Type B pancreatic cell (in vitro differentiated cells): ENCODE data around the gene OXCT2. TPM values are rescaled to one million over a fixed set of nuclear protein-coding genes. Genes with fewer than 3 reads are reported as not detected.

ENCODE experiments used
- DNase-seq: peaks from one replicate; pipeline ENCODE4 v3.0.0; 2021; ENCODE audit warnings: mixed read lengths; ENCODE audit not compliant: unreplicated experiment; ENCODE audit errors: extremely low spot score
- H3K27ac Mint-ChIP-seq: 2 replicates; pipeline ENCODE4 v1.8.0; 2021; ENCODE audit warnings: mild to moderate bottlenecking, mixed read lengths
- H3K27me3 Mint-ChIP-seq: 2 replicates; pipeline ENCODE4 v1.8.0; 2021; ENCODE audit warnings: mixed read lengths
- H3K36me3 Mint-ChIP-seq: 2 replicates; pipeline ENCODE4 v1.8.0; 2021; ENCODE audit warnings: mixed read lengths
- H3K4me1 Mint-ChIP-seq: one replicate; pipeline ENCODE4 v1.8.0; 2021; ENCODE audit warnings: mixed read lengths; ENCODE audit not compliant: unreplicated experiment
- H3K4me3 Mint-ChIP-seq: 2 replicates; pipeline ENCODE4 v1.8.0; 2021; ENCODE audit warnings: mild to moderate bottlenecking, mixed read lengths
- H3K9me3 Mint-ChIP-seq: 2 replicates; pipeline ENCODE4 v1.8.0; 2021; ENCODE audit warnings: mixed read lengths
- CTCF ChIP-seq: fragments of 200-600 bp; sonication (generic); conservative IDR thresholded peaks from 2 replicates; pipeline ENCODE4 v1.5.0; 2021; ENCODE audit warnings: antibody characterized with exemption, mild to moderate bottlenecking
- total RNA-seq: library from RNA; stranded (reverse); gene quantifications from 2 replicates; pipeline ENCODE4 v1.2.1, GENCODE V29; 2021; ENCODE audit warnings: low replicate concordance

OXCT2 gene
- total RNA-seq, 1 donor from 2014 or later: 0.65 TPM

GRCh38 chr1:39753132-39754025 is 17.8 kb downstream of the OXCT2 start:
- peak; percentile 58 for DNase-seq
- Mint-ChIP-seq H3K9me3 (no peaks in the 10 kb centered on the region), H3K27me3 (no peaks in the 10 kb centered on the region), H3K27ac (no peak overlapping the region), H3K4me3 (no peak overlapping the region), H3K36me3 (peaks cover 14% of the 10 kb centered on the region), H3K4me1 (no peaks in the 10 kb centered on the region)
- no peak for TF ChIP-seq CTCF

DNA sequence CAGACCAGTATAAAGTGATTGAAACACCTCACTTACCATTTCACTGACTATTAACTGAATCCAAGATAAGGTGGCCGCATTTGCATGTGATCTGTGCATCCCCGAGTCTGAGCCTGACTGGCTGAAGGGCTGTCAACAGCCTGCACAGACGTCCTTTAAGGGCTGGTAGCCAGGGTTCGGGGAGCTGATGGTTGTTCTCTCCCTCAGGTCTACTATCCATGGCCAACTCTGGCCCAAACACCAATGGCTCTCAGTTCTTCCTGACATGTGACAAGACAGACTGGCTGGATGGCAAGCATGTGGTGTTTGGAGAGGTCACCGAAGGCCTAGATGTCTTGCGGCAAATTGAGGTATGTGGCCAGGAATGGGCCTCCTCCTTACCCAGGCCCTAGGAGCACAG is 18.4 kb downstream of the OXCT2 start:
- peak; percentile 43 for DNase-seq
- no peaks in the 10 kb centered on the region for H3K9me3 Mint-ChIP-seq

GRCh38 chr1:39751595-39751994 is 19.6 kb downstream of the OXCT2 start:
- Mint-ChIP-seq H3K27me3 (no peaks in the 10 kb centered on the region), H3K4me1 (no peaks in the 10 kb centered on the region), H3K4me3 (no peak overlapping the region), H3K27ac (no peak overlapping the region), H3K36me3 (peaks cover 9% of the 10 kb centered on the region), H3K9me3 (no peaks in the 10 kb centered on the region)
- no peak for TF ChIP-seq CTCF
- peak; percentile 10 for DNase-seq

More for the DNA sequence above, 18.4 kb downstream of the OXCT2 start:
- Mint-ChIP-seq H3K4me1 (no peaks in the 10 kb centered on the region), H3K36me3 (peaks cover 13% of the 10 kb centered on the region), H3K4me3 (no peak overlapping the region), H3K27me3 (no peaks in the 10 kb centered on the region), H3K27ac (no peak overlapping the region)
- TF ChIP-seq CTCF: no peak

- DNase-seq: no peak
- Mint-ChIP-seq H3K4me1 (peaks cover 3% of the 10 kb centered on the region), H3K9me3 (no peaks in the 10 kb centered on the region), H3K27ac (no peak overlapping the region), H3K4me3 (no peak overlapping the region), H3K27me3 (no peaks in the 10 kb centered on the region), H3K36me3 (peaks cover 14% of the 10 kb centered on the region)
- no peak for TF ChIP-seq CTCF
These were observed 26.0 kb downstream of the OXCT2 start for GRCh38 chr1:39745016-39745670.

- H3K36me3 Mint-ChIP-seq: peaks cover 15% of the 10 kb centered on the region
- peaks cover 14% of the 10 kb centered on the region for H3K4me1 Mint-ChIP-seq
- DNase-seq: peak; percentile 90
- H3K4me3 Mint-ChIP-seq: peak within 1 kb of the TSS; percentile 98
- H3K27ac Mint-ChIP-seq: peak within 1 kb of the TSS; percentile 91
- TF ChIP-seq CTCF: no peak
- H3K27me3 Mint-ChIP-seq: peaks cover 36% of the 10 kb centered on the region
- H3K9me3 Mint-ChIP-seq: no peaks in the 10 kb centered on the region
These were observed 32.4 kb downstream of the OXCT2 start, which contains the start of gene PPIE for GRCh38 chr1:39738622-39739366. TSS of gene PPIE (plus strand) at chr1:39738882. CDS start at chr1:39738901, 19 bp downstream.
